SK-N-SH (cell line): ENCODE results near the gene CPED1.

Experiments used
- CTCF ChIP-seq: fragments of 200-600 bp; sonication (generic); IDR thresholded peaks from 2 replicates; pipeline ENCODE4 v1.6.1; 2017; ENCODE audit warnings: antibody characterized with exemption, mild to moderate bottlenecking, moderate library complexity
- ELF1 ChIP-seq: IDR thresholded peaks from 2 replicates; pipeline ENCODE4 v1.4.0; 2012
- GABPA ChIP-seq: IDR thresholded peaks from 2 replicates; pipeline ENCODE4 v1.4.0; 2012; ENCODE audit warnings: low read depth, mild to moderate bottlenecking
- GATA2 ChIP-seq: sonication (generic); formaldehyde crosslinking; IDR thresholded peaks from 2 replicates; pipeline ENCODE4 v1.5.0; 2020; ENCODE audit warnings: mild to moderate bottlenecking, missing genetic modification reagents
- JUND ChIP-seq: IDR thresholded peaks from 2 replicates; pipeline ENCODE4 v1.4.0; 2012
- MAX ChIP-seq: IDR thresholded peaks from 2 replicates; pipeline ENCODE4 v1.4.0; 2012; ENCODE audit warnings: low read depth
- MEF2A ChIP-seq: IDR thresholded peaks from 2 replicates; pipeline ENCODE4 v1.4.0; 2012; ENCODE audit warnings: low read depth, borderline replicate concordance
- MXI1 ChIP-seq: IDR thresholded peaks from 2 replicates; pipeline ENCODE4 v1.6.1; 2012; ENCODE audit warnings: mild to moderate bottlenecking, low read depth, low read length, improper control_type of control experiment
- POLR2AphosphoS5 ChIP-seq: IDR thresholded peaks from 2 replicates; pipeline ENCODE4 v1.6.1; 2012; ENCODE audit warnings: low read depth, low read length
- RAD21 ChIP-seq: IDR thresholded peaks from 2 replicates; pipeline ENCODE4 v1.6.1; 2012; ENCODE audit warnings: mild to moderate bottlenecking, low read length
- RCOR1 ChIP-seq: fragments of 150-350 bp; IDR thresholded peaks from 2 replicates; pipeline ENCODE4 v1.6.1; 2017; ENCODE audit warnings: antibody characterized with exemption, low read length
- REST ChIP-seq: IDR thresholded peaks from 2 replicates; pipeline ENCODE4 v1.6.1; 2012; ENCODE audit warnings: mild to moderate bottlenecking, low read depth, low read length, moderate library complexity
- RFX5 ChIP-seq: IDR thresholded peaks from 2 replicates; pipeline ENCODE4 v1.6.1; 2012; ENCODE audit warnings: mild to moderate bottlenecking, improper control_type of control experiment, low read length
- USF2 ChIP-seq: fragments of 150-350 bp; IDR thresholded peaks from 2 replicates; pipeline ENCODE4 v1.6.1; 2017; ENCODE audit warnings: antibody characterized with exemption, low read length, low read depth, borderline replicate concordance

- no peak for TF ChIP-seq CTCF
- peak; percentile 45 for TF ChIP-seq RAD21
- no peak for TF ChIP-seq USF2
- no peak for TF ChIP-seq POLR2AphosphoS5
- TF ChIP-seq JUND, result no peak
- no peak for TF ChIP-seq MXI1
- TF ChIP-seq RCOR1, result no peak
- TF ChIP-seq GABPA, result no peak
- TF ChIP-seq GATA2 (CRISPR knock-in tag), result no peak
- TF ChIP-seq ELF1, result no peak
- no peak for TF ChIP-seq MEF2A
- TF ChIP-seq REST, result no peak
- TF ChIP-seq MAX, result no peak
- no peak for TF ChIP-seq RFX5
Observed at GRCh38 chr7:121163699-121164098, 175.2 kb downstream of the CPED1 start.
